Endothelial cell of umbilical vein (primary cell): ENCODE data around the gene PTTG1IP. TPM values are rescaled to one million over a fixed set of nuclear protein-coding genes. Genes with fewer than 3 reads are reported as not detected.

ENCODE experiments used
- BruUV-seq: library from RNA; stranded (reverse); fragments of 400-500 nt; replicated peaks from 2 replicates; lab custom pipeline; 2021; lab: Mats Ljungman, UMichigan
- CTCF ChIA-PET: fragments of 300-600, 350-600 bp; sonication (Branson Sonifier 250); formaldehyde crosslinking; loops from one replicate; lab custom pipeline; 2021; ENCODE audit warnings: antibody characterized with exemption, inconsistent platforms; lab: Charles Lee
- POLR2A ChIA-PET: fragments of 300-600, 350-600 bp; sonication (Branson Sonifier 250); formaldehyde crosslinking; loops from one replicate; lab custom pipeline; 2021; ENCODE audit warnings: antibody characterized with exemption, inconsistent platforms; lab: Charles Lee
- DNase-seq: peaks from one replicate; pipeline ENCODE4 v3.0.0-alpha.2; 2011; ENCODE audit warnings: low read depth, low spot score
- FAIRE-seq: peaks from 2 replicates; lab custom pipeline; 2011; peaks lifted over from hg19 to GRCh38; lab: Jason Lieb, UNC
- H2AFZ ChIP-seq: 2 replicates; pipeline ENCODE4 v1.6.0; 2012; ENCODE audit warnings: low read depth, low read length, control low read depth, inconsistent platforms
- H3K27ac ChIP-seq: 2 replicates; pipeline ENCODE4 v1.5.1; 2011; ENCODE audit warnings: low read depth, mild to moderate bottlenecking, control low read depth, low read length, moderate library complexity; ENCODE audit not compliant: insufficient read depth
- H3K27me3 ChIP-seq, 2 experiments: 2 replicates each; pipeline versions ENCODE4 v1.6.0 to v1.6.1; 2011; ENCODE audit warnings: low read length in 2 of 2, mixed read lengths in 1 of 2; ENCODE audit not compliant: control insufficient read depth in 2 of 2, insufficient read depth in 2 of 2
- H3K36me3 ChIP-seq, 2 experiments: 2 replicates in 1 of 2; 3 replicates in 1 of 2; pipeline ENCODE4 v1.5.1; 2011; ENCODE audit warnings: low read length in 2 of 2, mild to moderate bottlenecking in 1 of 2, moderate library complexity in 1 of 2; ENCODE audit not compliant: control insufficient read depth in 2 of 2, insufficient read depth in 2 of 2; ENCODE audit errors: extremely low read depth in 1 of 2
- H3K4me1 ChIP-seq: 3 replicates; pipeline ENCODE4 v1.5.1; 2011; ENCODE audit warnings: mild to moderate bottlenecking, low read length; ENCODE audit not compliant: control insufficient read depth, insufficient read depth; ENCODE audit errors: extremely low read depth
- H3K4me2 ChIP-seq: 2 replicates; pipeline ENCODE4 v1.6.1; 2011; ENCODE audit warnings: low read length, control low read depth, mixed read lengths; ENCODE audit not compliant: insufficient read depth
- H3K4me3 ChIP-seq, 3 experiments: fragments of 200-600 bp in 1 of 3; sonication (generic), shearing (Covaris generic) in 1 of 3; replicated peaks in 1 of 3; 2 replicates each; pipeline ENCODE4 v1.5.1; 2011 to 2016; ENCODE audit warnings: control low read depth in 3 of 3, low read length in 3 of 3, mild to moderate bottlenecking in 2 of 3, inconsistent platforms in 1 of 3, low read depth in 1 of 3, moderate library complexity in 1 of 3; ENCODE audit not compliant: insufficient read depth in 1 of 3
- H3K79me2 ChIP-seq: 2 replicates; pipeline ENCODE4 v1.6.0; 2012; ENCODE audit warnings: low read length, inconsistent platforms; ENCODE audit not compliant: control insufficient read depth, insufficient read depth
- H3K9ac ChIP-seq: replicated peaks from 2 replicates; pipeline ENCODE3; 2011; ENCODE audit warnings: low read length, control low read depth; ENCODE audit not compliant: insufficient read depth; ENCODE audit errors: extremely low read depth
- H3K9me1 ChIP-seq: replicated peaks from 3 replicates; pipeline ENCODE4 v1.6.0; 2011; ENCODE audit warnings: mild to moderate bottlenecking, low read length; ENCODE audit not compliant: control insufficient read depth, insufficient read depth; ENCODE audit errors: extremely low read depth
- H3K9me3 ChIP-seq: replicated peaks from 2 replicates; pipeline ENCODE4 v1.5.1; 2012; ENCODE audit warnings: low read length, inconsistent platforms; ENCODE audit not compliant: control insufficient read depth, insufficient read depth
- H4K20me1 ChIP-seq: replicated peaks from 2 replicates; pipeline ENCODE3; 2011; ENCODE audit warnings: mild to moderate bottlenecking, low read length; ENCODE audit not compliant: control insufficient read depth, insufficient read depth; ENCODE audit errors: extremely low read depth
- CTCF ChIP-seq, 2 donors: IDR thresholded peaks; 1 replicate in 1 of 2; 2 replicates in 1 of 2; pipeline ENCODE4 v1.5.1; 2011; ENCODE audit warnings: low read length in 2 of 2, mild to moderate bottlenecking in 2 of 2, moderate library complexity in 2 of 2, control low read depth in 1 of 2, inconsistent platforms in 1 of 2, low read depth in 1 of 2; ENCODE audit not compliant: insufficient read depth in 1 of 2; ENCODE audit errors: extremely low read depth in 1 of 2
- MAX ChIP-seq: IDR thresholded peaks from 2 replicates; pipeline ENCODE4 v1.6.1; 2011; ENCODE audit not compliant: insufficient read depth, insufficient read length
- POLR2AphosphoS5 ChIP-seq: IDR thresholded peaks from 2 replicates; pipeline ENCODE4 v1.6.1; 2012; ENCODE audit warnings: low read depth, mild to moderate bottlenecking, control low read depth, low read length, moderate library complexity; ENCODE audit not compliant: insufficient read depth
- dilution Hi-C: fragments of 300-500 bp; cut with MboI; formaldehyde crosslinking; loops from one replicate; pipeline ENCODE4 v1.15.0; 2019; ENCODE audit warnings: low sequenced_read_pairs; ENCODE audit not compliant: extremely low pct_ligation_motif_present
- intact Hi-C: fragments of 100-400 bp; cut with micrococcal nuclease; formaldehyde crosslinking; loops from one replicate; pipeline ENCODE4 v1.10.0; 2022
- polyA plus RNA-seq, 4 experiments: library from polyadenylated mRNA; depleted of rRNA in 3 of 4; stranded (reverse) in 3 of 4; unstranded in 1 of 4; fragments of >200 nt; gene quantifications; 2 replicates each; pipeline versions ENCODE4 v1.2.1 to v1.2.3, GENCODE V29; 2011 to 2012; ENCODE audit warnings: missing spikeins in 1 of 4
- total RNA-seq: library from RNA; stranded (reverse); gene quantifications from 2 replicates; pipeline ENCODE4 v1.2.3, GENCODE V29; 2021

Gene PTTG1IP
- total and polyA plus RNA-seq, 2 donors (not counting 3 experiments of a cell fraction or from before 2014, with no cell fraction given): 342 to 415 TPM

- POLR2A ChIA-PET: no interaction called here
- BruUV-seq: no TSS peak
- dilution Hi-C loops: no loop called here
- Histone ChIP-seq H3K4me3 (no peak overlapping the region), H3K9me1 (no peaks in the 10 kb centered on the region), H3K79me2 (no peaks in the 10 kb centered on the region), H3K4me2 (no peak overlapping the region), H3K27ac (no peak overlapping the region), H3K4me1 (no peaks in the 10 kb centered on the region), H3K27me3 (no peaks in the 10 kb centered on the region), H4K20me1 (no peaks in the 10 kb centered on the region), H3K9me3 (no peaks in the 10 kb centered on the region), H3K9ac (no peak overlapping the region), H3K36me3 (no peaks in the 10 kb centered on the region), H2AFZ (no peak overlapping the region)
- DNase-seq: no peak
- no peak for FAIRE-seq
- CTCF ChIA-PET: no interaction called here
- TF ChIP-seq POLR2AphosphoS5: no peak
- no peak for TF ChIP-seq CTCF (IDR thresholded peaks at IDR 0.05; ENCODE audit: extremely low read depth in 1 of 2, insufficient read depth in 1 of 2, low read depth in 1 of 2, low read length in 2 of 2)
- TF ChIP-seq MAX: no peak
- intact Hi-C loops: no loop called here
Observed at GRCh38 chr21:44890338-44890931, 16.9 kb upstream of the PTTG1IP start.
